Gastroesophageal sphincter (tissue), 3 donors: ENCODE data around the gene HMGCS2.

Experiments
- EP300 ChIP-seq: sonication (generic); formaldehyde crosslinking; IDR thresholded peaks from one replicate; pipeline ENCODE4 v1.6.1; 2017; ENCODE audit warnings: antibody characterized with exemption, mild to moderate bottlenecking
- POLR2A ChIP-seq, 2 donors: fragments of 450-650 bp; IDR thresholded peaks; one replicate each; pipeline ENCODE4 v1.6.1; 2017; ENCODE audit warnings: antibody characterized with exemption in 2 of 2, mild to moderate bottlenecking in 2 of 2, moderate library complexity in 1 of 2
- POLR2AphosphoS5 ChIP-seq: sonication (generic); formaldehyde crosslinking; IDR thresholded peaks from one replicate; pipeline ENCODE4 v1.6.1; 2017; ENCODE audit warnings: antibody characterized with exemption
- TF ChIP-seq, protein P1 (sequence below), 4 experiments: fragments of 200-600 bp in 2 of 4; fragments of 450-650 bp in 2 of 4; sonication (generic) in 1 of 4; IDR thresholded peaks; one replicate each; pipeline ENCODE4 v1.5.1; 2017 to 2019; ENCODE audit warnings: antibody characterized with exemption in 4 of 4, mild to moderate bottlenecking in 2 of 4, moderate library complexity in 2 of 4

GRCh38 chr1:119712342-119713038, 56.2 kb downstream of the HMGCS2 start:
- TF ChIP-seq POLR2AphosphoS5: peak; percentile 45
- TF ChIP-seq EP300: no peak
- no peak for TF ChIP-seq POLR2A (IDR thresholded peaks at IDR 0.05)
- TF ChIP-seq, protein P1, sequence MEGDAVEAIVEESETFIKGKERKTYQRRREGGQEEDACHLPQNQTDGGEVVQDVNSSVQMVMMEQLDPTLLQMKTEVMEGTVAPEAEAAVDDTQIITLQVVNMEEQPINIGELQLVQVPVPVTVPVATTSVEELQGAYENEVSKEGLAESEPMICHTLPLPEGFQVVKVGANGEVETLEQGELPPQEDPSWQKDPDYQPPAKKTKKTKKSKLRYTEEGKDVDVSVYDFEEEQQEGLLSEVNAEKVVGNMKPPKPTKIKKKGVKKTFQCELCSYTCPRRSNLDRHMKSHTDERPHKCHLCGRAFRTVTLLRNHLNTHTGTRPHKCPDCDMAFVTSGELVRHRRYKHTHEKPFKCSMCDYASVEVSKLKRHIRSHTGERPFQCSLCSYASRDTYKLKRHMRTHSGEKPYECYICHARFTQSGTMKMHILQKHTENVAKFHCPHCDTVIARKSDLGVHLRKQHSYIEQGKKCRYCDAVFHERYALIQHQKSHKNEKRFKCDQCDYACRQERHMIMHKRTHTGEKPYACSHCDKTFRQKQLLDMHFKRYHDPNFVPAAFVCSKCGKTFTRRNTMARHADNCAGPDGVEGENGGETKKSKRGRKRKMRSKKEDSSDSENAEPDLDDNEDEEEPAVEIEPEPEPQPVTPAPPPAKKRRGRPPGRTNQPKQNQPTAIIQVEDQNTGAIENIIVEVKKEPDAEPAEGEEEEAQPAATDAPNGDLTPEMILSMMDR (IDR thresholded peaks at IDR 0.05): no peak
